ENCODE data around the gene MAPK1.

The MAPK1 gene

GRCh38 chr22:21780259-21780658 lies 87.2 kb downstream of the MAPK1 start:
- peak; percentile 39 for DNase-seq

DNA sequence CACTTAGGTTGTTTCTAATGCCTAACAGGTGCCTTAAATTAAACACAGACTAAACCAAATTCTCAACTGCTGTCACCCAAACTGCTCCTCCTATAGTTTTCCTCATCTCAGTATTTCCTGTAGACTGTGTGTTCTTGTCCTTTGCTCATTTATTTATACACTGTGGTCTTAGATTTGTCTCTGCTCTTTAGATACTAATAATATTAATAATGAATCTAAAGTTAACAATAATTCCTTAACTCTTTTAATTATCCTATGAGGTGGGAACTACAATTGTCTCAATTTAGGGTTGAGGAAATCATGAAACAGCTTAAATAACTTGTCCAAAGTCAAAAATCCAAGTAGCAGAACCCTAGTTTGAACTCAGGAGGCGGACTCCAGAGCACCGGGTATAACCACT lies 88.0 kb downstream of the MAPK1 start:
- DNase-seq, result no peak

- no peak for DNase-seq
Observed at GRCh38 chr22:21778705-21779363, 88.6 kb downstream of the MAPK1 start.

GRCh38 chr22:21771631-21771976 lies 95.8 kb downstream of the MAPK1 start:
- DNase-seq, result no peak

GRCh38 chr22:21768435-21768834 lies 99.0 kb downstream of the MAPK1 start:
- DNase-seq, result no peak

GRCh38 chr22:21766691-21767462 lies 100.6 kb downstream of the MAPK1 start:
- DNase-seq, result peak; percentile 74

GRCh38 chr22:21765909-21766529 lies 101.4 kb downstream of the MAPK1 start:
- DNase-seq, result no peak

DNA sequence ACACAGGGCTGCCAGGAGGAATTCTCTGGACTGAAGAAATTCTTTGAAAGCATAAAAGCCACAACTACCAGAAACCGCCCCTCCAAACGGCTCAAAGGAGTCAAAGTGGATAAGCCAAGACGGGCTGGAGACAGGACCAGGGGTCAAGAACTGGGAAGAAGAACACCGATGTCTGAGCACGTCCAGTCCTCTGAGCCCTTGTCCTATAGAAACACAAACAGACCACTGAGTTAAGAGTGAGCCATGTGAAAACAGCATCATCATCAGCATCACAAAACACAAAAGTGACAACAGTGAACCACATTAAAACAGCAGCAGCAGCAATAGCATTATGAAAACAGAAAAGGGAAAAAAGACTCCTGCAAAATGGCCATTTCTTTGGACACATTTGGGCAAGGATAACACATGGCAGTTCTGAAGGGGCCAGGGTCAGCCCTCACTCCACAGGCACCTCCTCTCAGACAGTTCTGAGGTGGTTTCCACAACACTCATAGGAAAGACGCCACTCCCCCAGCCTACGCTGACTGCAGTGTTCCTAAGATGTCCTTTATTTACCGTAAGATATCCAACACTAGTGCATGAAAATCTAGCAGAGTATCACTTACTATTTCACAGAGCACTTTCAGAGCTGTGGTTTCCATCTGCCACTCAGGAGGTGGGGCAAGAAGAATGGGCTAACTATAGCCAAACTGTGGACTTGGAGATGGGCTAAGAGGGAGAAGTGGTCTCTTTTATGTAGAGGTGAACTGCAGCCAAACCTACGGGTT lies 103.2 kb downstream of the MAPK1 start:
- DNase-seq, result peak; percentile 21

- peak; percentile 54 for DNase-seq
Observed at GRCh38 chr22:21762712-21763581, 104.5 kb downstream of the MAPK1 start.

GRCh38 chr22:21761994-21762680 lies 105.3 kb downstream of the MAPK1 start:
- no peak for DNase-seq

DNA sequence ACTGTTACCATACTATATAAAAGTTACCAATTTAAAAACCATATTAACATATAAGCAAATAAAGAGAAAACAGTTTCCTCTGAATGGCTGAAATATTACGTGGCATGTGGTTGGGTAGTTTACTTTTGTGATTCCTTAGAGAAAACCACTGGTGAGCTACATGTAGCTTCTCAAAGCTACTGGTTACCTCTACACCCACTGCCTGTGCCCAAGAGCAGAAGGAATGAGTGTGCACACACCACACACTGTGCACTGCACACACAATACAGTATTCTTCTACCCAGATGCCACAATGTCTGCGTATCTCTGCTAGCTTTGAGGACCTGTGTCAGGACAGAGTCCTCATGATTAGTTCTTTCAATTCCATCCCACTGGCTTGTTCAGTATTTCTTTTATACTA lies 106.4 kb downstream of the MAPK1 start:
- no peak for DNase-seq

- DNase-seq, result no peak
Observed at GRCh38 chr22:21760640-21761039, 106.8 kb downstream of the MAPK1 start.

GRCh38 chr22:21759646-21760376 lies 107.6 kb downstream of the MAPK1 start:
- DNase-seq, result no peak

DNA sequence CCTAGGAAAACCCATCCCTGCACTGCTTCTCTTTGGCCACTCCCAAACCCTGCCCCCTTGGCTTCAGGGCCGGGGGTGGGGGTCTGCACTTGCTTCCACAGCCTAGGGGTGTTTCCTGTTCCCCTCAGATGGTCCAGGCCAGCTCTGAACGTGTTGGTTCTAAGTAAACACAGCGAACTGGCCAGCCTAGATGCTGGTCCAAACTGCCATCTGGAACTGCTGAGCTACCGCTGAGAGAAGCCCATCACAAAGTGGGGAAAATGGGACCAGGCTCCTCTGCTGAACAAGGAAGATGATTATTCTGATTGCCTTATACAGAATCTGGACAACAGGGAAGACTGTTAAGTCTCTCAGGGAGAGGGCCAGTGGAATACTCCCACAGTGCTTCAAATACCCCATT lies 108.4 kb downstream of the MAPK1 start:
- DNase-seq, result no peak

- DNase-seq, result no peak
Observed at GRCh38 chr22:21758091-21758864, 109.2 kb downstream of the MAPK1 start.

DNA sequence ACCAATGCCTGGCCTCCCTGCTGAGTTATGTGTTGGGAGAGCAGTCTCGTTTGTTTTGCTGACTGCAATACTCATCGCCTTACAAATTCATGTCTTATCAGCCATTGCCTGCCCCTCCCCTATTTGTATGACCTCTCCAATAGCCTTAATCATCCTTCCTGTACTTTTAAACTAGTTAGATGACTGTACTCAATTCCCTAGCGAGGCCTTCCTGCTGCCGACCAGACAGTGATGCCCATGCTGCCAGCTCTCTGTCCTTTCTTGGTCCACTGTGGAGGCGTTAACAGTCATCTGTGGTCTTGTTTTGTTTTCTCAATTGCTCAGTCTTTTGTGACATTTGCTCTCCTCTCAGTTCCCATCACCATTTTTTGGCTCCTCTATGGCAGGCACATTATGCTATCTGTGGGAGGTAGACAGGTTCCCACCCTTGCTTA lies 111.6 kb downstream of the MAPK1 start:
- no peak for DNase-seq

- no peak for DNase-seq
Observed at GRCh38 chr22:21754523-21754922, 112.9 kb downstream of the MAPK1 start.

GRCh38 chr22:21753374-21754111 lies 113.9 kb downstream of the MAPK1 start:
- no peak for DNase-seq

- no peak for DNase-seq
Observed at GRCh38 chr22:21752276-21752675, 115.2 kb downstream of the MAPK1 start.

Measured in CD4-positive, alpha-beta T cell treated with Interleukin-12 subunit alpha and Interleukin-12 subunit beta, for 1 hour (primary cell).